ENCODE data around the gene AUTS2. TPM values are rescaled to one million over a fixed set of nuclear protein-coding genes. Genes with fewer than 3 reads are reported as not detected.

The AUTS2 gene
- total and polyA plus RNA-seq, 10 of the 15 experiments (the other 5 are each of a cell fraction or from before 2014, with no cell fraction given), result 6.4 to 55.6 (median 21.6) TPM

DNA sequence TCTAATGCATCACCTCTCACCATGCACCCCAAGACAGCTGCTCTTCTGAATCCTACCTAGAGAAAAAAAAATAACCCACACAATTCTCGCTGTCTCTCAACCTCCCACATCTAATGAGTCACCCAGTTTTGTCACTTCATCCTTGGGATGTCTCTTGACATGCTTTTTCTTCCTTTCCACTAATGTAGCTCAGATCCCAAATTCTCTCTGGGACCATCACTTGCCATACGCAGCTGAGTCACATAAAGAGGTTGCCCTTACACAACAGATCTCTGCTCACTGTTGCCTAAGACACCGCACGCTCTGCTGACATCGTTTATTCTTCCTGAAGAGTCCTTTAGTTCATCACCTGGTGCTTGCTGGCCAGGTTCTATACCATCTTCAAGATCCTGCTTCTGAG, 927.7 kb downstream of the AUTS2 start (continued):
- TF ChIP-seq ZNF207 (IDR thresholded peaks at IDR 0.05; ENCODE audit: borderline replicate concordance), result no peak
- TF ChIP-seq, protein P1, sequence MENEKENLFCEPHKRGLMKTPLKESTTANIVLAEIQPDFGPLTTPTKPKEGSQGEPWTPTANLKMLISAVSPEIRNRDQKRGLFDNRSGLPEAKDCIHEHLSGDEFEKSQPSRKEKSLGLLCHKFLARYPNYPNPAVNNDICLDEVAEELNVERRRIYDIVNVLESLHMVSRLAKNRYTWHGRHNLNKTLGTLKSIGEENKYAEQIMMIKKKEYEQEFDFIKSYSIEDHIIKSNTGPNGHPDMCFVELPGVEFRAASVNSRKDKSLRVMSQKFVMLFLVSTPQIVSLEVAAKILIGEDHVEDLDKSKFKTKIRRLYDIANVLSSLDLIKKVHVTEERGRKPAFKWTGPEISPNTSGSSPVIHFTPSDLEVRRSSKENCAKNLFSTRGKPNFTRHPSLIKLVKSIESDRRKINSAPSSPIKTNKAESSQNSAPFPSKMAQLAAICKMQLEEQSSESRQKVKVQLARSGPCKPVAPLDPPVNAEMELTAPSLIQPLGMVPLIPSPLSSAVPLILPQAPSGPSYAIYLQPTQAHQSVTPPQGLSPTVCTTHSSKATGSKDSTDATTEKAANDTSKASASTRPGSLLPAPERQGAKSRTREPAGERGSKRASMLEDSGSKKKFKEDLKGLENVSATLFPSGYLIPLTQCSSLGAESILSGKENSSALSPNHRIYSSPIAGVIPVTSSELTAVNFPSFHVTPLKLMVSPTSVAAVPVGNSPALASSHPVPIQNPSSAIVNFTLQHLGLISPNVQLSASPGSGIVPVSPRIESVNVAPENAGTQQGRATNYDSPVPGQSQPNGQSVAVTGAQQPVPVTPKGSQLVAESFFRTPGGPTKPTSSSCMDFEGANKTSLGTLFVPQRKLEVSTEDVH (IDR thresholded peaks at IDR 0.05; ENCODE audit: low read depth, partially characterized antibody), result no peak
- TF ChIP-seq EZH2 (IDR thresholded peaks at IDR 0.05; ENCODE audit: borderline replicate concordance, control insufficient read depth, low read depth, low read length), result no peak

DNA sequence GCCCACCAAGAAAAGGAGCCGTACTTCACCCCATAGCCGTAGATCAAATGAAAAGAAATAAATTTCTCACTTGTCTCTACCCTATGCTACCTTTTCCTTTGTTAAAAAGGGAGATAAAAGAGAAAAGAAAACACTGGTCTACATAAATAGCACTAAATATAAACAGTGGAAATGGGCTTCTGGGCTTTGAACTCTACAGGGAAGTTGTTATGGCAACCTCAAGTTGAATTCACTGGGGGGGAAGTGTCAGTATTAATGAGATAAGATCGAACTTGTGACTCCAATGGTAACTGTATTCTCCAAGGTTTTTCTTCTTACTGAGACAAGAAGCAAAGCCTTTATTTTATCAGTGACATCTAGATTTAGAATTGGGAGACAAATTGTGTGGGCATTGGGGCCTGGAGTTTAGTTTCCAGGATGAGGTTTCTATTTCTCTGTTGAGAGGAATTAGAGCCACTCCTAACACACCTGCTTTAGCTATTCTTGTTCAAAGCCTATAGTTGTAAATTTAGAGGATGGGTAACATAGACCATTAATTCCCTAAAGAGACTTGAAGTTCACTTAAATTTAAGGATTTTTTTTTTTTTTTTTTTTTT, 929.3 kb downstream of the AUTS2 start:
- H3K79me2 ChIP-seq (ENCODE audit: control insufficient read depth, insufficient read depth, low read length), result no peaks in the 10 kb centered on the region
- no peak overlapping the region for H3K27ac ChIP-seq (ENCODE audit: control insufficient read depth, insufficient read depth)
- no peak for TF ChIP-seq MEF2A (IDR thresholded peaks at IDR 0.05; ENCODE audit: insufficient read depth, low read depth, low read length)
- no peak for TF ChIP-seq STAT1 (conservative IDR thresholded peaks at IDR 0.05)
- TF ChIP-seq, protein P2, sequence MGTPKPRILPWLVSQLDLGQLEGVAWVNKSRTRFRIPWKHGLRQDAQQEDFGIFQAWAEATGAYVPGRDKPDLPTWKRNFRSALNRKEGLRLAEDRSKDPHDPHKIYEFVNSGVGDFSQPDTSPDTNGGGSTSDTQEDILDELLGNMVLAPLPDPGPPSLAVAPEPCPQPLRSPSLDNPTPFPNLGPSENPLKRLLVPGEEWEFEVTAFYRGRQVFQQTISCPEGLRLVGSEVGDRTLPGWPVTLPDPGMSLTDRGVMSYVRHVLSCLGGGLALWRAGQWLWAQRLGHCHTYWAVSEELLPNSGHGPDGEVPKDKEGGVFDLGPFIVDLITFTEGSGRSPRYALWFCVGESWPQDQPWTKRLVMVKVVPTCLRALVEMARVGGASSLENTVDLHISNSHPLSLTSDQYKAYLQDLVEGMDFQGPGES (IDR thresholded peaks at IDR 0.05), result no peak
- TF ChIP-seq ATF7 (IDR thresholded peaks at IDR 0.05; ENCODE audit: low read depth), result no peak
- TF ChIP-seq NFYB (IDR thresholded peaks at IDR 0.05; ENCODE audit: insufficient read depth, low read depth, low read length), result no peak
- TF ChIP-seq KDM1A (IDR thresholded peaks at IDR 0.05; ENCODE audit: borderline replicate concordance), result no peak
- TF ChIP-seq WRNIP1 (IDR thresholded peaks at IDR 0.05; ENCODE audit: borderline replicate concordance, low read depth, low read length), result no peak
- TF ChIP-seq, protein P3, sequence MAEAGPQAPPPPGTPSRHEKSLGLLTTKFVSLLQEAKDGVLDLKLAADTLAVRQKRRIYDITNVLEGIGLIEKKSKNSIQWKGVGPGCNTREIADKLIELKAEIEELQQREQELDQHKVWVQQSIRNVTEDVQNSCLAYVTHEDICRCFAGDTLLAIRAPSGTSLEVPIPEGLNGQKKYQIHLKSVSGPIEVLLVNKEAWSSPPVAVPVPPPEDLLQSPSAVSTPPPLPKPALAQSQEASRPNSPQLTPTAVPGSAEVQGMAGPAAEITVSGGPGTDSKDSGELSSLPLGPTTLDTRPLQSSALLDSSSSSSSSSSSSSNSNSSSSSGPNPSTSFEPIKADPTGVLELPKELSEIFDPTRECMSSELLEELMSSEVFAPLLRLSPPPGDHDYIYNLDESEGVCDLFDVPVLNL (IDR thresholded peaks at IDR 0.05; ENCODE audit: low read depth, low read length), result no peak
- TF ChIP-seq ZNF622 (IDR thresholded peaks at IDR 0.05), result no peak
- TF ChIP-seq PAX5 (IDR thresholded peaks at IDR 0.05; ENCODE audit: borderline replicate concordance, low read depth, low read length), result no peak
- no peak for TF ChIP-seq SREBF1 (IDR thresholded peaks at IDR 0.05; ENCODE audit: low read length)
- H3K9me3 ChIP-seq (replicated peaks; ENCODE audit: control insufficient read depth, insufficient read depth, low read length), result no peaks in the 10 kb centered on the region
- CTCF ChIA-PET, result no interaction called here
- no peak for FAIRE-seq
- no peak overlapping the region for H3K9ac ChIP-seq (ENCODE audit: control insufficient read depth, insufficient read depth, low read length)
- no peak for DNase-seq (ENCODE audit: low read depth, low spot score)
- intact Hi-C loops (cut with micrococcal nuclease; ENCODE audit: unreplicated experiment) (no loop called here), in situ Hi-C loops (cut with MboI) (no loop called here)
- no peak overlapping the region for H2AFZ ChIP-seq (ENCODE audit: control insufficient read depth, low read depth, low read length)
- BruUV-seq (replicated peaks), result no TSS peak
- no peaks in the 10 kb centered on the region for H3K27me3 ChIP-seq (replicated peaks in 1 of 2; ENCODE audit: control insufficient read depth in 2 of 2, insufficient read depth in 2 of 2, low read length in 1 of 2)
- WGBS (ENCODE audit: insufficient coverage, insufficient replicate concordance, low lambda C conversion rate, missing lambda C conversion rate), result 50% methylated on average over 3 of the region's 3 CpGs
- no peaks in the 10 kb centered on the region for H3K36me3 ChIP-seq (ENCODE audit: control insufficient read depth in 2 of 2, insufficient read depth in 2 of 2, low read length in 1 of 2)
- POLR2A ChIA-PET, result no interaction called here
- H3K4me3 ChIP-seq, result no peak overlapping the region
- no peaks in the 10 kb centered on the region for H3K4me1 ChIP-seq (ENCODE audit: control insufficient read depth, insufficient read depth, low read length)
- RAD21 ChIA-PET (ENCODE audit: unreplicated experiment), result no interaction called here
- ATAC-seq, result no peak
- H3K4me2 ChIP-seq (ENCODE audit: control insufficient read depth, insufficient read depth), result no peak overlapping the region
- H4K20me1 ChIP-seq (ENCODE audit: control insufficient read depth, insufficient read depth), result no peaks in the 10 kb centered on the region
- SMC1A ChIA-PET (ENCODE audit: uncharacterized antibody, unreplicated experiment), result no interaction called here

Measured in GM12878 (cell line).